HEK293T (cell line): ENCODE data around the gene LIMS2.

ENCODE experiments used
- ARNT ChIP-seq: fragments of 450-650 bp; IDR thresholded peaks from 2 replicates; pipeline ENCODE4 v1.6.1; 2017; ENCODE audit warnings: mild to moderate bottlenecking
- FOXA1 ChIP-seq: fragments of 450-650 bp; IDR thresholded peaks from 2 replicates; pipeline ENCODE4 v1.6.1; 2016; ENCODE audit warnings: mild to moderate bottlenecking
- L3MBTL2 ChIP-seq: fragments of 450-650 bp; conservative IDR thresholded peaks from 2 replicates; pipeline ENCODE4 v1.6.1; 2016; ENCODE audit warnings: mild to moderate bottlenecking
- SP1 ChIP-seq: fragments of 450-650 bp; IDR thresholded peaks from 2 replicates; pipeline ENCODE4 v1.6.1; 2017
- SUZ12 ChIP-seq: fragments of 450-650 bp; IDR thresholded peaks from 2 replicates; pipeline ENCODE4 v1.6.1; 2016; ENCODE audit warnings: mild to moderate bottlenecking

GRCh38 chr2:127619203-127619590 is 56.1 kb downstream of the LIMS2 start:
- TF ChIP-seq L3MBTL2 (no peak), ARNT (no peak), SUZ12 (no peak), SP1 (no peak), FOXA1 (no peak)
